Adrenal gland (tissue), 12 donors: ENCODE results near the gene MALAT1. TPM values are rescaled to one million over a fixed set of nuclear protein-coding genes. Genes with fewer than 3 reads are reported as not detected.
A peak's percentile ranks its signal among the peaks of the same experiment; 100 is the strongest.
"Not testable (repeated sequence)": the region's sequence is repeated elsewhere in the genome, so short reads cannot be mapped to it uniquely, and the experiment has no call there.

ENCODE experiments used
- DNase-seq, 7 donors: peaks; one replicate each; pipeline ENCODE4 v3.0.0-alpha.2; 2019 to 2020
- H3K27ac ChIP-seq, 5 donors: fragments of 200-600 bp; sonication (generic) in 4 of 5; 1 replicate in 3 of 5; 2 replicates in 2 of 5; pipeline versions ENCODE4 v1.5.1 to v1.8.0; 2016 to 2020; ENCODE audit warnings: mild to moderate bottlenecking in 1 of 5
- H3K27me3 ChIP-seq: fragments of 200-600 bp; 2 replicates; pipeline ENCODE4 v1.8.0; 2021
- H3K36me3 ChIP-seq, 2 donors: fragments of 200-600 bp; replicated peaks in 1 of 2; 1 replicate in 1 of 2; 2 replicates in 1 of 2; pipeline versions ENCODE4 v1.5.1 to v1.8.0; 2018 to 2022
- H3K4me1 ChIP-seq, 2 donors: fragments of 200-600 bp; replicated peaks in 1 of 2; 1 replicate in 1 of 2; 2 replicates in 1 of 2; pipeline versions ENCODE4 v1.5.1 to v1.8.0; 2018 to 2021
- H3K4me3 ChIP-seq, 4 donors: fragments of 200-600 bp; sonication (generic) in 3 of 4; one replicate each; pipeline ENCODE4 v1.5.1; 2016 to 2018
- H3K9me3 ChIP-seq, 3 donors: fragments of 200-600 bp; sonication (generic) in 1 of 3; replicated peaks in 1 of 3; 1 replicate in 2 of 3; 2 replicates in 1 of 3; pipeline versions ENCODE4 v1.5.1 to v1.8.0; 2016 to 2021
- POLR2A ChIP-seq, 2 donors: fragments of 450-650 bp; IDR thresholded peaks; one replicate each; pipeline ENCODE4 v1.6.1; 2017; ENCODE audit warnings: antibody characterized with exemption in 2 of 2, mild to moderate bottlenecking in 2 of 2, moderate library complexity in 1 of 2
- WGBS, 4 donors: extraction: QIAGEN DNeasy Blood & Tissue Kit in 2 of 4; methylation state at CpG; one replicate each; pipeline versions ENCODE4 v1.1.5 to v1.1.7; 2013 to 2017; 5-methylcytosine and 5-hydroxymethylcytosine counted together
- intact Hi-C, 2 donors: fragments of 100-400 bp; cut with DNase I; formaldehyde crosslinking; loops; one replicate each; pipeline versions ENCODE4 v1.14.1 to v1.15.0; 2022 to 2023
- polyA plus RNA-seq, 3 donors: library from polyadenylated mRNA; stranded (reverse); fragments of 200-250 nt in 2 of 3; fragments of 350-450 nt in 1 of 3; fragmentation: Illumina TruSeq in 1 of 3; extraction: RNeasy Lipid Tissue Mini Kit (QIAGEN cat#74804) in 1 of 3; gene quantifications; one replicate each; pipeline ENCODE4 v1.2.3, GENCODE V29; 2013 to 2014
- total RNA-seq, 9 donors: library from RNA; depleted of rRNA in 4 of 9; stranded (reverse); fragments of >200 nt in 4 of 9; fragments of 120-200 nt in 1 of 9; fragmentation: NEBNext Ultra II Directional in 1 of 9; extraction: Animal tissue kit (Norgen Biotek cat#: 25700) in 1 of 9; gene quantifications; one replicate each; pipeline versions ENCODE4 v1.1.0 to v1.2.4, GENCODE V29; 2013 to 2023
- TF ChIP-seq, protein P1 (sequence below), 6 experiments: fragments of 450-650 bp in 4 of 6; fragments of 200-600 bp in 2 of 6; sonication (generic) in 1 of 6; IDR thresholded peaks; 1 replicate in 5 of 6; 2 replicates in 1 of 6; pipeline versions ENCODE4 v1.5.1 to v1.8.0; 2016 to 2021; ENCODE audit warnings: antibody characterized with exemption in 6 of 6, mild to moderate bottlenecking in 2 of 6, moderate library complexity in 1 of 6
- donor health status: healthy with polysubstance abuse.
- donor health status: Bipolar disorder and iron deficiency.
- donor health status: DM: yes; HTN: yes; CAD: no.
- donor health status: DM: no; HTN: no; CAD: no.
- donor health status: DM: no; HTN: no; CAD: no.
- donor health status: DM: yes; HTN: yes; CAD: no.

Gene MALAT1
- total and polyA plus RNA-seq, 12 donors = 237 to 17,143 (median 9,608) TPM

DNA sequence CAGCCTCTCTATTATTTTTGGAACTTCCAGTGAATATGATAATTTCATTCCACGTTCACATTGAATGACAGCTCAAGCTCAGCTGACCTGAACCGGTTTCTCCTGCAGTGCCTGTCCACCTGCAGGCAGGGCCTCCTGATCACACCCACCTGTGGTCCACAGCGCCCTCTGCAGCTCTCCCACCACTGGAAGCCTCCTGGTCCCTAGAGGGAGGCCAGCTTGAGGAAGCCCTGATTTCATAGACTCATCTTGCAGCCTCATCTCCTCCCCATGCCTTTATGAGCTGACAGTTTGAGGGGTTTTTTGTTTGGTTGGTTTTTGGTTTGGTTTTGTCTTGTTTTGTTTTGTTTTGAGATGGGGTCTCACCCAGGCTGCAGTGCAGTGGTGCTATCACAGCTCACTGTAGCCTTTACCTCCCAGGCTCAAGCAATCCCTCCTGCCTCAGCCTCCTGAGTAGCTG lies 29.9 kb upstream of the MALAT1 start:
- Histone ChIP-seq H3K27me3 (no peaks in the 10 kb centered on the region), H3K36me3 (no peaks in the 10 kb centered on the region), H3K9me3 (no peaks in the 10 kb centered on the region), H3K27ac (peak overlapping the region in 1 of 5 donors; percentile 59), H3K4me3 (no peak overlapping the region), H3K4me1 (peaks cover 10 to 26% of the 10 kb centered on the region in 2 donors)
- intact Hi-C loops = loop anchor here (10.0 kb wide), 2 partner anchors 46 to 94 kb away; no protein-coding TSS in a partner anchor
- TF ChIP-seq, protein P1, sequence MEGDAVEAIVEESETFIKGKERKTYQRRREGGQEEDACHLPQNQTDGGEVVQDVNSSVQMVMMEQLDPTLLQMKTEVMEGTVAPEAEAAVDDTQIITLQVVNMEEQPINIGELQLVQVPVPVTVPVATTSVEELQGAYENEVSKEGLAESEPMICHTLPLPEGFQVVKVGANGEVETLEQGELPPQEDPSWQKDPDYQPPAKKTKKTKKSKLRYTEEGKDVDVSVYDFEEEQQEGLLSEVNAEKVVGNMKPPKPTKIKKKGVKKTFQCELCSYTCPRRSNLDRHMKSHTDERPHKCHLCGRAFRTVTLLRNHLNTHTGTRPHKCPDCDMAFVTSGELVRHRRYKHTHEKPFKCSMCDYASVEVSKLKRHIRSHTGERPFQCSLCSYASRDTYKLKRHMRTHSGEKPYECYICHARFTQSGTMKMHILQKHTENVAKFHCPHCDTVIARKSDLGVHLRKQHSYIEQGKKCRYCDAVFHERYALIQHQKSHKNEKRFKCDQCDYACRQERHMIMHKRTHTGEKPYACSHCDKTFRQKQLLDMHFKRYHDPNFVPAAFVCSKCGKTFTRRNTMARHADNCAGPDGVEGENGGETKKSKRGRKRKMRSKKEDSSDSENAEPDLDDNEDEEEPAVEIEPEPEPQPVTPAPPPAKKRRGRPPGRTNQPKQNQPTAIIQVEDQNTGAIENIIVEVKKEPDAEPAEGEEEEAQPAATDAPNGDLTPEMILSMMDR (IDR thresholded peaks at IDR 0.05) = peak in 5 of 6 experiments; percentile 33 to 66 (median 55)
- TF ChIP-seq POLR2A (IDR thresholded peaks at IDR 0.05) = peak in 1 of 2 donors; percentile 6
- peak; percentile 63 to 85 (median 65) for DNase-seq
- 11 to 26% (median 22%) methylated on average over 3 of the region's 3 CpGs for WGBS, 4 donors

DNA sequence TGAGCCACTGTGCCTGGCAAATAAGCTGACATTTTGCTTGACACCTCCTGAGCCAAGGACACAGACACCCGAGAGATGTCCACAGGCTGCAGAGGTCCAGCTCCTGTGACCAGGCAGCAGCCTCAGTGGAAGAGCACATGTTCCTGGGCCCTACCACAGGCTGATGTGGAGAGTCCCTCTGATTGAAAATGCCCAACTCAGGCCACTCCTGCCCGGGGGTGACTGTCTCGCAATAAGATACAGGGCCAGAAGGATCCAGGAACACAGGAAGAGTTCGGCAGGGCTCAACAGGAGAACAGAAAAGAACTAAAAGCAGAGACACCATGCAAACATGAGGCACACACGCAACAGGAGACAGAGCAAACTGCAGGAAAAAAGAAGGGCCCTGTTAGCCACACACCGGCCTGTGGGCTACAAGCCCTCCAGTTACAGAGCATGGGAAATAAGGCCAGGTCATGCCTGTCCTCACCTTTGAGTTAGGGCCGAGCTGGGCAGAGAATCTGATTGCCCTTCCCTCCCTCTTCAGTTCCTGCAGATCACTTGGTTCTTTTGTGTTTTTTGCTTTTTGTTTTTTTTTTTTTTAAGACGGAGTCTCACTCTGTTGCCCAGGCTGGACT lies 28.3 kb upstream of the MALAT1 start:
- 77 to 80% (median 79%) methylated on average over 7 to 8 of the region's 8 CpGs for WGBS, 4 donors
- peak in 2 of 7 donors; percentile 23 to 52 for DNase-seq
- TF ChIP-seq, protein P1 (IDR thresholded peaks at IDR 0.05) = no peak
- peak in 1 of 2 donors; percentile 9 for TF ChIP-seq POLR2A (IDR thresholded peaks at IDR 0.05)
- peak overlapping the region; percentile 91 to 98 (median 93) for H3K27ac ChIP-seq
- peak overlapping the region in 1 of 4 donors; percentile 37 for H3K4me3 ChIP-seq
- H3K27me3 ChIP-seq = no peaks in the 10 kb centered on the region
- peaks cover 10 to 26% of the 10 kb centered on the region in 2 donors for H3K4me1 ChIP-seq
- no peaks in the 10 kb centered on the region for H3K36me3 ChIP-seq
- H3K9me3 ChIP-seq = no peaks in the 10 kb centered on the region
- intact Hi-C loops = no loop called here

- DNase-seq = peak; percentile 75 to 92 (median 88)
- no peak for TF ChIP-seq POLR2A (IDR thresholded peaks at IDR 0.05)
- TF ChIP-seq, protein P1 (IDR thresholded peaks at IDR 0.05) = peak; percentile 27 to 66 (median 52)
- 0 to 32% (median 25%) methylated on average over 4 to 8 of the region's 8 CpGs for whole genome bisulfite sequencing, 4 donors
- Histone ChIP-seq H3K36me3 (no peaks in the 10 kb centered on the region), H3K4me1 (peaks cover 16 to 32% of the 10 kb centered on the region in 2 donors), H3K27me3 (no peaks in the 10 kb centered on the region), H3K4me3 (peak overlapping the region in 1 of 4 donors; percentile 37), H3K9me3 (no peaks in the 10 kb centered on the region), H3K27ac (peak overlapping the region; percentile 91 to 98 (median 93))
- intact Hi-C loops = no loop called here
Measured at GRCh38 chr11:65471447-65471891, 27.4 kb upstream of the MALAT1 start.

GRCh38 chr11:65472588-65473277 lies 26.1 kb upstream of the MALAT1 start:
- Histone ChIP-seq H3K27ac (peak overlapping the region; percentile 91 to 98 (median 93)), H3K4me3 (peak overlapping the region in 1 of 4 donors; percentile 30), H3K4me1 (peaks cover 19 to 38% of the 10 kb centered on the region in 2 donors)
- DNase-seq = peak in 1 of 7 donors; percentile 34
- H3K27me3 ChIP-seq, H3K36me3 ChIP-seq, H3K9me3 ChIP-seq, intact Hi-C loops: not testable (repeated sequence)
- WGBS, 4 donors = 71 to 76% (median 74%) methylated on average over 14 of the region's 14 CpGs
